Activated CD4-positive, alpha-beta T cell treated with anti-CD3 and anti-CD28 coated beads for 24 hours (primary cell): Measurements from ENCODE around the gene ZBTB7B.

ENCODE experiments used
- DNase-seq, 2 donors: peaks; one replicate each; pipeline ENCODE4 v3.0.0-alpha.2; 2020; ENCODE audit warnings: low read depth in 2 of 2

ZBTB7B gene

GRCh38 chr1:155003766-155004351 is 1.3 kb downstream of the ZBTB7B start:
- no peak for DNase-seq

- DNase-seq, result no peak
Measured at GRCh38 chr1:155004352-155005075, 1.9 kb downstream of the ZBTB7B start.

- no peak for DNase-seq
Measured at GRCh38 chr1:155005076-155006011, 2.7 kb downstream of the ZBTB7B start.

GRCh38 chr1:155006601-155007101 is 4.0 kb downstream of the ZBTB7B start:
- no peak for DNase-seq

DNA sequence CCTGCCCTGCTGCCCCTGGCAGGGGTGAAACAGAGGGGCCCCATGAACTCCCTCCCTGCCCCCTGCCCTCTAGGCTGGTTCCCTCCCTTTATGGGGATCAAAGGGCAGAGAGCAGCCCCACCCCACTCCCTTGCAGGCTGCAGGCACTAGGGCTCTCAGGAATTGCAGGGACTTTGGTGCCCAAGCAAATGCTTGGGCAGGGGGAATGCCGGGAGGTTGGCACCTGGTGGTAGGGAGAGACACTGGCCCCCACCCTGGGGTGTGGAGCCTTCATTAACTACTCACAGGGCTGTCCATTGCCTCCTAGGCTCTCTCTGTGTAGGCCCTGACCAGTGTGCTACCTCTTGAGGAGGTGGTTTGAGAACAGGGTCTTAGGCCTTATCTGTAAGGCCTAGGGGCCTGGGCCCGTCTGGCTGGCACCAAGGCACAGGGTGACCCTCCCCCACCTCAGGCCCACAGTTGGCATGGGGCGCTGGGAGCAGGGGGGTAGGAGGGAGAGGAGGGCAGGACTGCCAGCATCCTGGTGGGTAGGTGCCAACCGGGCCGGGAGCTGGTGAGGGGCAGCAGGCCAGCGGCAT is 4.7 kb downstream of the ZBTB7B start:
- no peak for DNase-seq

- DNase-seq, result peak; percentile 58 to 89
Measured at GRCh38 chr1:155008015-155008941, 5.7 kb downstream of the ZBTB7B start.

- no peak for DNase-seq
Measured at GRCh38 chr1:155009221-155009711, 6.7 kb downstream of the ZBTB7B start.

GRCh38 chr1:155009742-155010141 is 7.1 kb downstream of the ZBTB7B start:
- no peak for DNase-seq

DNA sequence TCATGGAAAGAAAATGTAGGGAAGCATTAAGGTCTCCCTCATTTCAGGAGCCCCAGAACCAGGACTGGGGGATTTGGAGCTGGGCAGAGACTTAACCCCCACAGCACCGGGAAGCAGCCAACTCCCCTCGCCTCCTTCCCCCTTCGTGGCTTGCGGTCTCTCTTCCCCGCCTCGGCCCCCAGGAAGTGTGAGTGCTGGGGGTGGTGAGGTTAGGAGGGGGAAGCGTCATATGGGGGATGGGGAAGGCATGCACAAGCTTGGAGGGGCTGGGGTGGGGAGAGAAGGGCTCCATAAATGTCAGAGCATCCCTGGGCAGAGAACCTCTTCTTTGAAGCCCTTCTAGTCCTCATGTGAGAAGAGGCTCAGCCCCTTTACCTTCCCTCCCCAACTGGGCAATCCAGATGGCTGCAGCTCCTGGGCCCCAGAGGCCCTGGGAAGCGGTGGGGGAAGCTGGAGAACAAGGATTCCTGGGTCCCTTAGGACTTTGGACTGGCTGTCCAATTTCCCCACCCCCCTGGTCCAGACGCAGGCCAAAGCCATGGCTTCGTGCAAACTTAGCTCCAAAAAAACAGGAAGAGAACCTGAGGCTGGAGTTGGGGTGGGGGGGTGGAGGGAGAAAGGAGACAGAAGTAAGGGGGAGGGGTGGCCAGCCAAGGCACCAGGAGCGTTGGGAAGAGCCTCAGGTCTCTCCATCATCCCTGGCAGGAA is 7.8 kb downstream of the ZBTB7B start:
- DNase-seq, result no peak

DNA sequence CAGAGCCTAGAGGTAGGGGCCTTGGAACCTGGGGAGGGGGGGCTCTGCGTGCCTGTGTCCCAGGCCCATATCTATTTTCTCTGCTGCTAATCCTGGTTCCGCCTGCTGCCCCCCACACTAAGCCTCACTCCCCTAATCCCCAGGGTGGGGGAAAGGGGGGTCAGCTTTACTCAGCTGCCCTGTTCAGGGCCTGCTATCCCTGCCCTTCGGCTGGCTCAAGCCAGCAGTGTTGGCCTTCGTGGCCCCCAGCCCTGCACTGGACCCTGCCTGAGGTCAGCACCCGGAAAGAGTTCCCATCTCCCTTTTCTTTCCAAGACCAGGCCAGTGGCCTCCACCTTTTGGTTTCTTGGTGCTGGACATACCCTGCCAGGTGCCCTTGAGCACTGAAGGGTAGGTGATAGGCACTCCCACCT is 8.4 kb downstream of the ZBTB7B start:
- DNase-seq, result no peak

GRCh38 chr1:155011437-155012025 is 8.9 kb downstream of the ZBTB7B start:
- DNase-seq, result no peak

DNA sequence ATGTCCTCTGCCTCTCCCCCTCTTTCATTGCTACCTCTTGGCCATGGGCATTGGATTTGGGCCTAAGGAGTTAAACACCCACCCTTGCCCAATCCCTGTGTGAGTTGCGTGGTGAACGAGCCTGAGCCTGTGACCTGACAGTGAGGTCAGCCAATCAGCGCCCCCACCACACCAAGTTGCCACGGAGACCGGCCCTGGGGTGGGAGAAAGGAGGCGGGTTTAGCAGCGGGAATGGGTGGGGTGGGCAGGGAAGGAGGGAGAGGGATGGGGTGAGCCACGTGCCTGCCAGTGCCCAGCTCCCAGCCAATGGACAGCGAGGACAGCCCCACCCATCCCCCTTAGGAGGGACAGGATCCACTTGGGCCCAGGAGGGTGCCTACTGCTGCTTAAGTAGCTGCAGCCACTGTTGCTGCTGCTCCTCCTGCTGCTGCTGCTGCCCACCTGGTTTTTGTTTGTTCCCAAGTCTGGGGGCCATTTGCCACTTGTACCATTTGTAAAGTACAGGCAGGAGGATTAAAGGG is 9.5 kb downstream of the ZBTB7B start:
- no peak for DNase-seq

GRCh38 chr1:155012776-155013602 is 10.4 kb downstream of the ZBTB7B start:
- no peak for DNase-seq

DNA sequence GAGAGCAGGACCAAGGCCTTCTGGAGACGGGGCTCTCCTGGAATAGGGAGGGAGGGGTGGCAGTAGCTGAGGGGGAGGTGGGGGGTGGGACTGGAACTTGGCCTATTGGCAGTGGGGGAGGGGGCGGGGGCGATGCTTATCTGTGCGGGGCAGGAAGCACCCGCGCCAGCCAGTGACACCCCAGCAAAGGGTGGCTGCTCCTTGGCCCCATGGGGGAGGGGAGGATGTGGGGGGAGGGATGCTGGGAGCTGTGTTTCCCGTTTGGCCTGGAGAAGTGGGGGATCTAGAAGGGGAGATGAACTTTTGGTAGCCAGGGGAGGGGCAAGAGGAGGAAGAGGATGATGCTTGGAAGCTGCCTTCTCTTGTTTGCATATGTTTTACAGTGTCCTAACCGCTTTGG is 11.0 kb downstream of the ZBTB7B start:
- DNase-seq, result no peak

DNA sequence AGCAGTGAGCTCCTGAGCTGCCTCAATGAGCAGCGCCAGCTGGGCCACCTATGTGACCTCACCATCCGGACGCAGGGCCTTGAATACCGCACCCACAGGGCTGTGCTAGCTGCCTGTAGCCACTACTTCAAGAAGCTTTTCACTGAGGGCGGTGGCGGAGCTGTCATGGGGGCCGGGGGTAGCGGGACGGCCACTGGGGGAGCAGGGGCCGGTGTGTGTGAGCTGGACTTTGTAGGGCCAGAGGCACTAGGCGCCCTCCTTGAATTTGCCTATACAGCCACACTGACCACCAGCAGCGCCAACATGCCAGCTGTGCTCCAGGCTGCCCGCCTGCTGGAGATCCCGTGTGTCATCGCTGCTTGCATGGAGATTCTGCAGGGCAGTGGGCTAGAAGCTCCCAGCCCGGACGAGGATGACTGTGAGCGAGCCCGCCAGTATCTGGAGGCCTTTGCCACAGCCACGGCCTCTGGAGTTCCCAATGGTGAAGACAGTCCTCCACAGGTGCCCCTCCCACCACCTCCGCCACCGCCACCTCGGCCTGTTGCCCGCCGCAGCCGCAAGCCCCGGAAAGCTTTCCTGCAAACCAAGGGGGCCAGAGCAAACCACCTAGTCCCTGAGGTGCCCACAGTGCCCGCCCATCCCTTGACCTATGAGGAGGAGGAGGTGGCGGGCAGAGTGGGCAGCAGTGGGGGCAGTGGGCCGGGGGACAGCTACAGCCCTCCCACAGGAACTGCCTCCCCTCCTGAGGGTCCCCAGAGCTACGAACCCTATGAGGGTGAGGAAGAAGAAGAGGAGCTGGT is 12.3 kb downstream of the ZBTB7B start:
- DNase-seq, result no peak

- DNase-seq, result no peak
Measured at GRCh38 chr1:155015527-155016230, 13.1 kb downstream of the ZBTB7B start.

- no peak for DNase-seq
Measured at GRCh38 chr1:155016231-155016831, 13.7 kb downstream of the ZBTB7B start.
